Psoas muscle (tissue), 8 donors: ENCODE results near the gene OR51B6. TPM values are rescaled to one million over a fixed set of nuclear protein-coding genes. Genes with fewer than 3 reads are reported as not detected.

Experiments used
- ATAC-seq, 4 donors: fragments of 200-7000 bp; cut with Tn5 transposase; one replicate each; pipeline ENCODE4 v1.9.1; 2020; ENCODE audit warnings: moderate library complexity in 3 of 4, mild to moderate bottlenecking in 2 of 4
- DNase-seq, 2 donors: peaks; one replicate each; pipeline ENCODE4 v3.0.0-alpha.2; 2020
- H3K27ac ChIP-seq: fragments of 200-600 bp; one replicate; pipeline ENCODE4 v1.8.0; 2022
- H3K27me3 ChIP-seq, 3 donors: fragments of 200-600 bp in 1 of 3; one replicate each; pipeline versions ENCODE4 v1.6.1 to v1.8.0; 2013 to 2022; ENCODE audit warnings: low read length in 2 of 3, mild to moderate bottlenecking in 2 of 3, moderate library complexity in 1 of 3; ENCODE audit not compliant: insufficient read depth in 3 of 3
- H3K36me3 ChIP-seq, 2 donors: fragments of 200-600 bp in 1 of 2; one replicate each; pipeline versions ENCODE4 v1.6.1 to v1.8.0; 2013 to 2022; ENCODE audit warnings: low read depth in 1 of 2, mild to moderate bottlenecking in 1 of 2, moderate library complexity in 1 of 2; ENCODE audit not compliant: insufficient read depth in 1 of 2
- H3K4me1 ChIP-seq: fragments of 200-600 bp; one replicate; pipeline ENCODE4 v1.8.0; 2022
- H3K4me3 ChIP-seq: fragments of 200-600 bp; one replicate; pipeline ENCODE4 v1.8.0; 2022; ENCODE audit warnings: mild to moderate bottlenecking
- H3K9me3 ChIP-seq: fragments of 200-600 bp; one replicate; pipeline ENCODE4 v1.8.0; 2022
- CTCF ChIP-seq: fragments of 200-600 bp; IDR thresholded peaks from one replicate; pipeline ENCODE4 v1.8.0; 2022; ENCODE audit warnings: antibody characterized with exemption
- WGBS, 3 donors: extraction: QIAGEN DNeasy Blood & Tissue Kit; methylation state at CpG; one replicate each; pipeline versions ENCODE4 v1.1.6 to v1.1.7; 2013; 5-methylcytosine and 5-hydroxymethylcytosine counted together
- intact Hi-C, 2 donors: fragments of 100-400 bp; cut with DNase I; formaldehyde crosslinking; loops; one replicate each; pipeline versions ENCODE4 v1.11.0 to v1.14.2; 2022
- long read RNA-seq, 2 donors: library from polyadenylated mRNA; unstranded; transcript quantifications; one replicate each; pipeline ENCODE4 v2.0.0, GENCODE V29; 2021
- polyA plus RNA-seq, 3 donors: library from polyadenylated mRNA; stranded (reverse); fragments of 200-250 nt; gene quantifications; one replicate each; pipeline ENCODE4 v1.2.3, GENCODE V29; 2013
- total RNA-seq, 4 donors: library from RNA; stranded (reverse); fragmentation: NEBNext Ultra II Directional in 2 of 4; extraction: Animal tissue kit (Norgen Biotek cat#: 25700) in 2 of 4; gene quantifications; one replicate each; pipeline versions ENCODE4 v1.2.1 to v1.2.4, GENCODE V29; 2021 to 2023
- donor health status: healthy with polysubstance abuse.
- donor health status: DM: no; HTN: no; CAD: no; lungs with moderate emphysema.
- donor health status: Bipolar disorder and iron deficiency.
- donor health status: healthy.
- donor health status: DM: yes; HTN: yes; CAD: no.
- donor health status: DM: no; HTN: no; CAD: no.
- donor health status: DM: no; HTN: no; CAD: no.
- donor health status: DM: yes; HTN: yes; CAD: no.

The OR51B6 gene
- not detected for total RNA-seq
- polyA plus RNA-seq: not detected
- long read RNA-seq, donor 1: 0 reads
- long read RNA-seq, donor 2: 0 reads

GRCh38 chr11:5351208-5351607, at the start of gene OR51B6:
OR51B6 (plus strand) TSS chr11:5351508; CDS start chr11:5351508, 0 bp downstream.
- 50 to 61% (median 53%) methylated on average over 1 of the region's 1 CpG for WGBS, 3 donors
- Histone ChIP-seq H3K36me3 (no peaks in the 10 kb centered on the region), H3K4me1 (no peaks in the 10 kb centered on the region), H3K27me3 (no peaks in the 10 kb centered on the region), H3K27ac (no peak within 1 kb of the TSS), H3K9me3 (no peaks in the 10 kb centered on the region), H3K4me3 (no peak within 1 kb of the TSS)
- ATAC-seq (no peak), DNase-seq (no peak)
- TF ChIP-seq CTCF: no peak
- intact Hi-C loops: no loop called here

- no peak for ATAC-seq
- H3K27me3 ChIP-seq: no peaks in the 10 kb centered on the region
- WGBS, 3 donors: 88 to 91% (median 88%) methylated on average over 2 of the region's 2 CpGs
- TF ChIP-seq CTCF: no peak
- no peaks in the 10 kb centered on the region for H3K36me3 ChIP-seq
- no peaks in the 10 kb centered on the region for H3K4me1 ChIP-seq
- H3K27ac ChIP-seq: no peak within 1 kb of the TSS
- no peaks in the 10 kb centered on the region for H3K9me3 ChIP-seq
- DNase-seq: no peak
- intact Hi-C loops: no loop called here
- no peak within 1 kb of the TSS for H3K4me3 ChIP-seq
Measured at GRCh38 chr11:5301846-5302245, 49.5 kb upstream of the OR51B6 start, which contains the start of gene OR51B4. OR51B4 (minus strand) TSS chr11:5301946; CDS start chr11:5301946, 0 bp downstream.

GRCh38 chr11:5303626-5304025, 47.7 kb upstream of the OR51B6 start:
- intact Hi-C loops: no loop called here
- Histone ChIP-seq H3K36me3 (no peaks in the 10 kb centered on the region), H3K4me3 (no peak overlapping the region), H3K4me1 (no peaks in the 10 kb centered on the region), H3K27ac (no peak overlapping the region), H3K9me3 (no peaks in the 10 kb centered on the region), H3K27me3 (no peaks in the 10 kb centered on the region)
- 69 to 76% (median 73%) methylated on average over 5 of the region's 5 CpGs for WGBS, 3 donors
- ATAC-seq (no peak), DNase-seq (no peak)
- no peak for TF ChIP-seq CTCF

GRCh38 chr11:5304046-5304445, 47.3 kb upstream of the OR51B6 start:
- DNase-seq: no peak
- 36 to 98% (median 91%) methylated on average over 1 of the region's 1 CpG for WGBS, 3 donors
- Histone ChIP-seq H3K4me1 (no peaks in the 10 kb centered on the region), H3K9me3 (no peaks in the 10 kb centered on the region), H3K27me3 (no peaks in the 10 kb centered on the region), H3K27ac (no peak overlapping the region), H3K36me3 (no peaks in the 10 kb centered on the region), H3K4me3 (no peak overlapping the region)
- ATAC-seq: no peak
- intact Hi-C loops: no loop called here
- TF ChIP-seq CTCF: no peak
